Measurements from ENCODE around the gene CCDC86. TPM values are rescaled to one million over a fixed set of nuclear protein-coding genes. Genes with fewer than 3 reads are reported as not detected.
A peak's percentile ranks its signal among the peaks of the same experiment; 100 is the strongest.

Gene CCDC86
- polyA plus RNA-seq, 4 donors, result 13.1 to 23.7 (median 18.5) TPM

GRCh38 chr11:60830478-60831142 lies 11.3 kb upstream of the CCDC86 start:
- no peak for DNase-seq (ENCODE audit: low read depth in 4 of 4, low spot score in 3 of 4)

GRCh38 chr11:60831143-60831500 lies 10.8 kb upstream of the CCDC86 start:
- peak in 2 of 4 donors; percentile 50 to 58 for DNase-seq (ENCODE audit: low read depth in 4 of 4, low spot score in 3 of 4)

- no peak for DNase-seq (ENCODE audit: low read depth in 4 of 4, low spot score in 3 of 4)
Observed at GRCh38 chr11:60831501-60832079, 10.3 kb upstream of the CCDC86 start.

- DNase-seq (ENCODE audit: low read depth in 4 of 4, low spot score in 3 of 4), result no peak
Observed at GRCh38 chr11:60834742-60835533, 7.0 kb upstream of the CCDC86 start.

DNA sequence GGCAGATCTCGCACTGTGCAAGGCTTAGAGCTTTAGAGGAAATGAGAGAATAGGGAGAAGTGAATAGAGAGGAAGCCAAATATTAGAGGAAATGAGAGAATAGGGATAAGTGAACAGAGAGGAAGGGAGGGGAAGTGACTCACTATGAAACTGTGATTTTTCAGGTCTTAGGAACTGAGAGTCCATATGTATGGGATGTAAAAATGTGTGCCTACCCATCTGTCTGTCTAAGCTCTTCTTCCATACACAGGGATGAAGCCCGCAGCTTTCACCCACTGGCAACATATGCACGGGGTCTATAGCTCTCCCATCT lies 6.4 kb upstream of the CCDC86 start:
- DNase-seq (ENCODE audit: low read depth in 4 of 4, low spot score in 3 of 4), result no peak

DNA sequence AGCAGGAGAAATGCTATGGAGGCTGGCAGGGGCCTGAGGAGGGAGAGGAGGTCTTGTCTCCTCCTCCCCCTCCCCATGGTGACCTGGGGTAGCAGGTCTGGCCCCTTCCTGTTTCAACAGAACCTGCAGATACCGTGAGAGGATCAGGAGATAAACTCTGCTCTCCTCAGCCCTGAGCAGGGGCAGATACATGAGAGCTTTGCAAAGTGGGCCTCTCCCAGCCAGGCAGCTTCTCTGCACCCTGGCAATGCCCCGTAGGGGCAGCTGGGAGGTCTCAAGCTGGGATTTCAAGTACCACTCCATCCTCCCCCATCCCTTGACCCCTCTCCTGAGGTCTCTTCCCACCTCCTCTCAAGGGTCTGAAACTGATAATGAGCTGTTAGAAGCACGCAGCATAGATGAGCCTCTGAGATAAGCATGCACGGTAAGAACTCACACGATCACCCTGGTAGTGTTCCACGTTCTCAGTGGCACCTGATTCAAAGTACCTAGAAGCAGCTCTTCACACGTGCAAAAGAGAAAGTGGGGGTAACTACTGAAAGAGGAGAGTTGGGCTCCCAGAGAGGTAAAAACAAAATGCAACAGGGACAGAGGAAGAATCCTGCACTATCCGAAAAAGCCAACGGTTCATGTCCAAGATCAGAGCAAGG lies 4.9 kb upstream of the CCDC86 start:
- no peak for DNase-seq (ENCODE audit: low read depth in 4 of 4, low spot score in 3 of 4)

DNA sequence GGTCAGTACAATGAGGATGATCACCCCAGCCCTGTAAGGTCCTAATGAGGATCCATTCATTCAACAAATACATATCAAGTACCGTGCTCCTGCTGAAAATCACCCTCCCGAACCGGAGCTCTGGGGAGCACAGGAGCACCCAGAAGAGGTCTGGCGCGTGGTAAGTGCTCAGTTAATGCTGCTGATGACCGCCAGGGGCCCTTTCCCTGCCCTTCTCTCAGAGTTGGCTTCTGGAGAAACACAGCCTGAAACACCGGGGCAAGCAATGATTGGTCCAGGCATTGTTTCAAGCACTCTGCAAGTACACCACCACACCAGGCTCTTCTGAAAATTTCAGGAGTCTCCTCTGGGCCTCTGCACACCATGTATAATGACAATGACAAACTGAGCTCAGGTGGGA lies 3.8 kb upstream of the CCDC86 start:
- DNase-seq (ENCODE audit: low read depth in 4 of 4, low spot score in 3 of 4), result no peak

GRCh38 chr11:60840470-60841430 lies 1.2 kb upstream of the CCDC86 start:
- DNase-seq (ENCODE audit: low read depth in 4 of 4, low spot score in 3 of 4), result peak in 2 of 4 donors; percentile 34 to 60

DNA sequence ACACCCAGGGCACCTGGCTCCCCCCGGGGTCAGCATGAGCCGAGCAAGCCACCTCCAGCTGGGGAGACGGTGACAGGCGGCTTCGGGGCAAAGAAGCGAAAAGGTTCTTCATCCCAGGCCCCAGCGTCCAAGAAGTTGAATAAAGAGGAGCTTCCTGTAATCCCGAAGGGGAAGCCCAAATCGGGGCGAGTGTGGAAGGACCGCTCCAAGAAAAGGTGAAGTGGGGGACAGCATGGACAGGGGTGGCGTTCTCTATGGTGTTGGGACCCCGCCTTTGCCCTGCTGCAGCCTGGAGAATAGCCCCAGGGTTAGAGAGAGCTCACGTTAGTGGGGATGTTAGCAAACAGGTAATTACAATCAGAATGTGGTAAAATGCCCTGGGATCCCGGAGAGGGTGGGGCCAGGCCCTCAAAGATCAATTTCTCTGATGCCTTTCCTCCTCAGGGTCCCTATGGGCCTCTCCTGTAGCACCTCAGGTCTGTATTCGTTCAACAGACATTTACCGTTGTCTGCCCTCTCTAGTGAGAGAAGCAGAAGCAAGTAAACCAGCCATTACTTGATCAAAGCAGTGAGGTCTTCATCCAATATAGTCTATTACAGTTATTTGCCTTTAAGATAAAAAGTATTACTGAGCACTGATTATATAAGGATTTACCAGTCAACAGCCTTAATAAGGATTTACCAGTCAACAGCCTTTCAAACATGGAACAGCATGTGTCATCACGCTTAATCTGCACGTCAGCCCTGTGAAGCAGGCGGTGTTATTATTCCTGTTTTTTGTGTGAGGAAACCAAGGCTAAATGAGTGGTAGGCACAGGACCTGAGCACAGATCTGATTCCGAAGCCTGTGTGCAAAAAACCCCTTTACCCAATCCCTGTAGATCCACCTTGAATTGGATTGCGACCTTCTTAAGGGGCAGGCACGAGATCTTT lies 1.0 kb downstream of the CCDC86 start:
- no peak for DNase-seq (ENCODE audit: low read depth in 4 of 4, low spot score in 3 of 4)

DNA sequence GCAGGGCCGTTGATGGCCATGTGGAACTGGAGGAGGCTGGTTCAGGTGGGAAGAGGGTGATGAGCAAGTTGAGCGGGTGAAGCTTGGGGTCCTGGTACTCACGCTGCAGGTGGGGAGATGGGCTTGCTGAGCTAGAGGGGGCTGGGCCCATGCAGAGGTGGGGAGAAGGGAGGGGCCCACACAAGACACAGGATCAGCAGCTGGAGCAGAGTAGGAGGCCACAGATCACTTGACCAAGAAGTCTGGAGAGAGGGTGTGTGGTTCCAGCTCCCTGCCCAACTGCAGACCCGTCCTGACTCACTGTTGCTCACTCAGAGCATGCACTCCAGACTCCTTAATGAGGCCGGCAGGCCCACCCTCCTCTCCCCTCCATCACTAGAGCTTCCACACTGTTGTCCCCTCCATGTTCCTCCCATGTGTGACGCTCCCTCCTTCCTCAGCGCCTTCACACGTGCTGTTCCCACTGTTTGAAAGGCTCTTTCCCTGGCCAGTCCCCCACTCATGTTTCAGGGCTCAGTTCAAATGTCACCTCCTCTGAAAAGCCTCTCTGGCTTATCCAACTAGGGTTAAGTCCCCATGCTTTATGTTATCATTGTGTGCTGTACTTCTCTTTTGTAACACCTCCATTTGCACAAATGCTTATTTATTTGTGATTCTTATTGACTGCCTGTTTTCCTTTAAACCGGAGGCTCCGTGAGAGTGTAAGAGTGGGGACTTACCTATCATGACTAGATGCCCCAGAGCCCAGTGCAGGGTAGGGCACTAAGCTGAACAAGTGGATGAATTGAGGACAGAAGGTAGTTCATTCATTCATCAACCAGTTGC lies 2.3 kb downstream of the CCDC86 start:
- no peak for DNase-seq (ENCODE audit: low read depth in 4 of 4, low spot score in 3 of 4)

DNA sequence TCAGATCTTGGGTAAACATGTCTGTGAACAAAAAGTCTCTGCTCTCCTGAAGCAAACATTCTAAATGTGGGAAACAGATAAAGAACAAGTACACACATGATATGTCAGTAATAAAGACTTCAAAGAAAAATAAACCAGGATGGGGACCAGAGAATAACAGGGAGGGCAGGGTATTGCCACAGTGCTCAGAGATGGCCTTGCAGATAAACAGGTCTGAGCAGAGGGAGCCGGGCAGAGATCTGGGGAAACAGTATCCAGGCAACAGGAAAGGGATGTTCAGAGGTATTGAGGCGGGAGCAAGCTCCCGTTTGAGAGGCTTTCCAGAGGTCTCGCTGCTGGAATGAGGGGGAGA lies 2.9 kb downstream of the CCDC86 start:
- no peak for DNase-seq (ENCODE audit: low read depth in 4 of 4, low spot score in 3 of 4)

GRCh38 chr11:60845338-60845737 lies 3.4 kb downstream of the CCDC86 start:
- DNase-seq (ENCODE audit: low read depth in 4 of 4, low spot score in 3 of 4), result no peak

DNA sequence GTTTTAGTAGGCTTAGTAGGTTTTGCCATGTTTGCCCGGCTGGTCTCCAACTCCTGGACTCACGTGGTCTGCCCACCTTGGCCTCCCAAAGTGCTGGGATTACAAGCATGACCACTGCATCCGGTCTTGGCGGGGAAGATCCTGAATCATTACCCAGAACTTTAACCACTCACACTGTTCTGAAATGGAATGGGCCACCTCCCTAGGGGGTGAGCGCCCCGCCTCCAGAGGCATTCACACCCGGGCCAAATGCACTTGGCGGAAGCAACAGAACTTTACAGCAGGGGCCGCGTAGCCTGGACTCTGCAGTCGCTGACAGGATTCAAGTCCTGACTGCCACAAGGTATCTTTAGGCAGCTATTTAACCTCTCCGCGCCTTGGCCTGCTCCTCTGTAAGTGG lies 5.4 kb downstream of the CCDC86 start:
- DNase-seq (ENCODE audit: low read depth in 4 of 4, low spot score in 3 of 4), result no peak

- no peak for DNase-seq (ENCODE audit: low read depth in 4 of 4, low spot score in 3 of 4)
Observed at GRCh38 chr11:60847896-60848295, 6.0 kb downstream of the CCDC86 start.

DNA sequence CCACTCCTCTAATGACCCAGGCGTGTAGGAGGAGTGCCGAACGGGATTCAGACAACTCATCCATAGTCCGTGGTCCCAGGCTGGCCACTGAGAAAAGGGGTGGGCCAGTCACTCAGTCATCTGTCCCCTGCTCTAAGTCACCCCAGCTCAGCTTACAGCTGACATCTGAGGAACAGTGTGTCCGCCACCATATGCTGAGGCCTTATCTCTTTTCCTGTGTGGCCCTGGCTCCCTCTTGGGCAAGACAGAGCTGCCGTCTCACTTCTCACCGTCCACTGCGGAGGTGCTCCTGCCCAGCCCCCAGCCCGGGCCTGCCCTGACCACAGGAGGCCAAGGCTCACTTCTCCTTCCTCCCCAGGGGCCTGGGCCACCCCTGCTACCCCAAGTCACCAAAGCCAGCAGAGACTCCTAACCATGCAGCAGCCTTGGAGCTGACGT lies 6.8 kb downstream of the CCDC86 start:
- DNase-seq (ENCODE audit: low read depth in 4 of 4, low spot score in 3 of 4), result no peak

- DNase-seq (ENCODE audit: low read depth in 4 of 4, low spot score in 3 of 4), result no peak
Observed at GRCh38 chr11:60849641-60850520, 8.0 kb downstream of the CCDC86 start.

GRCh38 chr11:60851327-60852104 lies 9.6 kb downstream of the CCDC86 start:
- no peak for DNase-seq (ENCODE audit: low read depth in 4 of 4, low spot score in 3 of 4)

Data from left renal pelvis (tissue), 4 donors.